GM12872 (cell line): ENCODE data around the gene RFC4.

Source experiments
- CTCF ChIP-seq: IDR thresholded peaks from 3 replicates; pipeline ENCODE4 v1.5.1; 2011; ENCODE audit warnings: low read depth, mild to moderate bottlenecking, low read length, moderate library complexity; ENCODE audit not compliant: insufficient read depth

RFC4 gene

GRCh38 chr3:186821429-186822387 lies 15.4 kb upstream of the RFC4 start:
- TF ChIP-seq CTCF, result peak; percentile 68

- TF ChIP-seq CTCF, result no peak
These were observed 12.7 kb upstream of the RFC4 start for GRCh38 chr3:186818956-186819355.

GRCh38 chr3:186818516-186818915 lies 12.2 kb upstream of the RFC4 start:
- TF ChIP-seq CTCF, result no peak

- no peak for TF ChIP-seq CTCF
These were observed 9.2 kb upstream of the RFC4 start for GRCh38 chr3:186815435-186815834.

- no peak for TF ChIP-seq CTCF
These were observed 7.8 kb upstream of the RFC4 start for GRCh38 chr3:186814100-186814499.

- no peak for TF ChIP-seq CTCF
These were observed 4.2 kb upstream of the RFC4 start for GRCh38 chr3:186810336-186810996.

GRCh38 chr3:186807231-186807630 lies 949 bp upstream of the RFC4 start:
- no peak for TF ChIP-seq CTCF
